Esophagus (tissue), 2 donors: ENCODE results near the gene GOLGA6L10. TPM values are rescaled to one million over a fixed set of nuclear protein-coding genes. Genes with fewer than 3 reads are reported as not detected.
"Not testable (repeated sequence)": the region's sequence is repeated elsewhere in the genome, so short reads cannot be mapped to it uniquely, and the experiment has no call there.

Experiments
- H3K27ac ChIP-seq, 2 donors: one replicate each; pipeline ENCODE4 v1.5.1; 2013; ENCODE audit warnings: low read depth in 2 of 2, mild to moderate bottlenecking in 2 of 2, inconsistent platforms in 1 of 2, low read length in 1 of 2, moderate library complexity in 1 of 2
- H3K27me3 ChIP-seq, 2 donors: one replicate each; pipeline ENCODE4 v1.6.1; 2013; ENCODE audit warnings: low read length in 2 of 2, control low read depth in 1 of 2, mild to moderate bottlenecking in 1 of 2; ENCODE audit not compliant: insufficient read depth in 2 of 2, control insufficient read depth in 1 of 2
- H3K36me3 ChIP-seq, 2 donors: one replicate each; pipeline ENCODE4 v1.6.1; 2013; ENCODE audit warnings: low read length in 1 of 2; ENCODE audit not compliant: control insufficient read depth in 2 of 2, insufficient read depth in 2 of 2
- H3K4me1 ChIP-seq, 2 donors: one replicate each; pipeline ENCODE4 v1.6.1; 2013; ENCODE audit warnings: low read length in 1 of 2; ENCODE audit not compliant: control insufficient read depth in 2 of 2, insufficient read depth in 2 of 2
- H3K4me3 ChIP-seq, 2 donors: one replicate each; pipeline ENCODE4 v1.5.1; 2013; ENCODE audit warnings: low read length in 2 of 2, mild to moderate bottlenecking in 2 of 2, low read depth in 1 of 2, moderate library complexity in 1 of 2
- H3K9me3 ChIP-seq, 2 donors: one replicate each; pipeline ENCODE4 v1.6.1; 2013; ENCODE audit warnings: mild to moderate bottlenecking in 2 of 2, low read depth in 1 of 2, low read length in 1 of 2, moderate library complexity in 1 of 2; ENCODE audit not compliant: control insufficient read depth in 2 of 2, insufficient read depth in 1 of 2
- WGBS, 2 donors: extraction: QIAGEN DNeasy Blood & Tissue Kit; methylation state at CpG; one replicate each; pipeline ENCODE4 v1.1.7; 2013; 5-methylcytosine and 5-hydroxymethylcytosine counted together
- polyA plus RNA-seq, 2 donors: library from polyadenylated mRNA; stranded (reverse); fragments of 200-250 nt; gene quantifications; one replicate each; pipeline ENCODE4 v1.2.3, GENCODE V29; 2013
- donor health status: healthy with polysubstance abuse.
- donor health status: Bipolar disorder and iron deficiency.

The GOLGA6L10 gene
- polyA plus RNA-seq, 2 donors: 2.9 to 8.9 TPM

DNA sequence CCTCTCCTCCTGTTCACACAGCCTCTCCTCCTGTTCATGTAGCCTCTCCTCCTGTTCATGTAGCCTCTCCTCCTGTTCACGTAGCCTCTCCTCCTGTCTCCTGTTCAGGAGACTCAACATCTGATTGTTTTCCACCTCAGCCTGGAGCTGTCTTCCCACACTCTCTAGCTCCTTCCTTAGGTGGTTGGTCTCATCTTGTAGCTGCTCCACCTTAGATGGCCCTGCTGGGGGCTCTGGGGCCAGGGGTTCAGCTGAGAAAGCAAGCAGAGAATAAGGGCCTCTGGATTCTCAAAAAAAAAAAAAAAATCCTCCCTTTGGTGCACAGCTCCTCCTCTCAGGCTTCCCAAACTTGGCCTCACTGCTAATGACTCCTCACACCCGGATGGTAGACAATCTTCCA is 4.1 kb downstream of the GOLGA6L10 start:
- WGBS, 2 donors: 81 to 90% methylated on average over 1 of the region's 2 CpGs
- not testable (repeated sequence) for H3K4me1 ChIP-seq, H3K4me3 ChIP-seq, H3K27ac ChIP-seq, H3K27me3 ChIP-seq, H3K36me3 ChIP-seq, H3K9me3 ChIP-seq

DNA sequence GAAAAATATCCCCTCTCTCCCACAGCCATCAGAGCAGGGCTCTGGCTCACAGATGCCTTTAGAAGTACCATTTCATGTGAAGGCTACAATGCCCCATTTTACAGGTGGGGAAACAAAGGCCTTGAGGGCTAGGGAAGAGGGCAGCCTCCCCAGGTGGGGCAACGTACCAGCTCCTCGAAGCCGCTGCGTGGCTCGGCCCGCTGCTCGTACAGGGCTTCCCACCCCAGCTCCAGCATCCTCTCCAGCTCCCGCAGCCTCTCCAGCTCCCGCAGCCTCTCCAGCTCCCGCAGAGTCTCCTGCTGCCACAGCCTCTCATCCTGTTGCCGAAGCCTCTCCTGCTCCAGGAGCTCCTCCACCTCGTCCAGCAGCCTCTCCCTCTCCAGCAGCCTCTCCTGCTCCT is 4.9 kb downstream of the GOLGA6L10 start:
- not testable (repeated sequence) for H3K27ac ChIP-seq, H3K9me3 ChIP-seq, H3K4me3 ChIP-seq, H3K4me1 ChIP-seq, H3K27me3 ChIP-seq, H3K36me3 ChIP-seq
- 94 to 97% methylated on average over 10 to 11 of the region's 12 CpGs for WGBS, 2 donors

DNA sequence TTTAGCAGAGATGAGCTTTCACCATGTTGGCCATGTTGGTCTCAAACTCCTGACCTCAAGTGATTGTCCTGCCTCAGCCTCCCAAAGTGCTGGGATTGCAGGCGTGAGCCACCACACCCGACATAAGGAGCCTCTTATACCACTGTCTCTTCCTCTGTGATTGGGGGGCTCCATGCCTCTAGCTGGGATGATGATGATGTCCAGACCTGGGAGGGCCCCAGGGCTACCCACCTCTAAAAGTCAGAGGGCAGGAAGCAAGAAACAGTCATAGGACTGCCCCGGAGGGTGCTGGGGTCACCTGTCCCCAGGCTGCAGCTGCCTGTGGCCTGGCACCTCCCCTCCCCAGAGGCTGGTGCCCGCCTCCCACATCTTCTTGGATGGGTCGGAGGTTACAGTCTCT is 5.4 kb downstream of the GOLGA6L10 start:
- WGBS, 2 donors: 95 to 97% methylated on average over 2 of the region's 5 CpGs

DNA sequence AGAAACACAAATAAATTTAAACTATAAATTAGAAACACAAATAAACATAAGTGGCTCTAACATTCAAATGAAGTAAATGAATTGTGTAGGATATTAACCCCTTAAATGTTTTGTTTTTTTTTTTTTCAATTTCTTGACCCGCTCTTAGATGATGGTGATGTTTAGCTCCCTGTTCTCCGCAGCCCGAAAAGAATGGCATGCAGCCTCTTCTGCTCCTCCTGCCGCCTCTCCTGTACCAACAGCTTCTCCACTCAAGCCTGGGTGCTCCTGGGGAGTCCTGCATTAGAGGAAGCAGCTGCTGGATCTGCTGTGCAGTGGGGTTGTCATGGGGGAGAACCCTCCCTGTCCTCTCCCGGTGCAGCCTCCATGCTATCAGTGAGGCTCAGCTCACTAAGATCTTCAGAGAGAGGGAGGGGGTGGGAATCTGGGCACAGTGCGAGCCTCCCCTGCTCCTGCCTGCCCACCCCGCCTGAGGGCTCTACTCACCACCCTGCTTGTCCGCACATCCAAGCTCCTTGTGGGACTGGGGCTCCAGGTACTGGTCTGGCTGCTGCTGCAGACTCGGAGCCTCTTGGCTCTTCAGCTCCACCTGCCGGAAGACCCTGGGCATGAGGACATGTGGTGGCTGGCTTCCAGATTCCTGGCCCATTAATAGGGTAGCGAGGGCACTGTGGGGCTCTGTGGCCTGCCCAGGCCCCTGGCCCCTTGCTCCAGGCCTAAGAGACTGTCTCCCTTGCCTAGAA is 6.5 kb downstream of the GOLGA6L10 start:
- not testable (repeated sequence) for H3K4me1 ChIP-seq, H3K36me3 ChIP-seq, H3K4me3 ChIP-seq, H3K27ac ChIP-seq, H3K9me3 ChIP-seq, H3K27me3 ChIP-seq
- WGBS, 2 donors: 56% methylated on average over 8 of the region's 11 CpGs

More for the DNA sequence above, 5.4 kb downstream of the GOLGA6L10 start:
- H3K27ac ChIP-seq, H3K4me1 ChIP-seq, H3K9me3 ChIP-seq, H3K36me3 ChIP-seq, H3K4me3 ChIP-seq, H3K27me3 ChIP-seq: not testable (repeated sequence)

DNA sequence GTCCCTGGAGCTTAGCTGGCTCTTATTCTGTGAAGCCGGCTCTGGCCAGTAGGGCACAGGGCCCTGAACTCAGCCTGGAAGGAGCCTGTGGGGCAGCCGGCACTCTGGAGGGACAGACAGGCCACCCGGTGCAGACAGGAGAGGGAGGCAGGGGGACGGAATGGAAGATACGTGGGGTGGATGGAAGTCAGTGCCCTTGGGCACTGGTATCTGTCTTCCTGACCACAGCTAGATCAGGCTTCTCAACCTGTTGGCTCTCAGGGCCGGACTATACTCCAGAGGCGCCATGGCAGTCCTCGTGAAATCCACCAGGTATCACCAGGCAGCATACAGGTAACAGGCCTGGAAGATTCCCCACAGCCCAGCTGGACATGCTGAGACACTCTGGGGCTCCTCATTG is 10.7 kb downstream of the GOLGA6L10 start:
- not testable (repeated sequence) for H3K4me3 ChIP-seq, H3K27ac ChIP-seq, H3K9me3 ChIP-seq, H3K27me3 ChIP-seq, H3K4me1 ChIP-seq, H3K36me3 ChIP-seq
- 84 to 91% methylated on average over 8 of the region's 8 CpGs for WGBS, 2 donors

DNA sequence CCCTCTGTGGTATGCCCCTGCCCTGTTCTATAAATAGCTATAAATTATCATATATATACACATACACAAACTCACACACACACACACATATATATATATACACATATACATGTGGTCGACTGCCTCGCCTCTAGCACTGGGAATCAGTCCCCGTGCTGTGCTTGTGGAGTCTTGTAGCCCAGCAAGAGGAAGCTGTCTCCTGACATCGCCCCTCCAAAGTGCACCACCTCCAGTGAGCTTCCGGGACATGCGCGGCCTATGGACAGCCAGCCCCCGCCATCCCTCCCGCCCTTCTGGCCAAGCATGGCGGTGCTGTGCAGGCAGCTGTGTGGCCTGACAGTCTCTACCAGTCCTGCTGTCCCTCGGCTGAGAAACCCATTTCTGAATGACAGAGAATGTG is 11.2 kb downstream of the GOLGA6L10 start:
- 85 to 89% methylated on average over 8 to 10 of the region's 11 CpGs for WGBS, 2 donors
- not testable (repeated sequence) for H3K27ac ChIP-seq, H3K27me3 ChIP-seq, H3K36me3 ChIP-seq, H3K4me1 ChIP-seq, H3K9me3 ChIP-seq, H3K4me3 ChIP-seq

DNA sequence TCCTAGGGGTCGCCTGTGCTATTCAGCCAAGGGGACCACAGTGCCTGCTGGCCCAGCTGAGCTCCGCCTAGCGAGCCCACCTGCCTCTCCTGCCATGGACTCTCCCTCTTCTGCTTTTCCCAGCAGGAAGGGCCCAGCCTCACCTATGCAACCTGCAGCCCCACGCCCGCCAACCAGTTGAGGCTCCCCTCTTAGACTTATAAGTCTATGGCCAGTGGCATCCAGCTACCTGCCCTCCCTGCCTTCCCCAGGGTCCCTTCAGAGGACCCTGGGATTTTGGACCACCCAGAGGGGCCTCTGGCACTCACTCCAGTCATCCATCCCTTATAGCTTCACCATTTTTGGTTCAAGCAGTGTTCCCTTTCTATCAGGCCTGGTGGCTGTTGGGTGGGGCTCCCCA is 12.2 kb downstream of the GOLGA6L10 start:
- H3K27ac ChIP-seq, H3K27me3 ChIP-seq: not testable (repeated sequence)
- 96 to 97% methylated on average over 3 of the region's 5 CpGs for WGBS, 2 donors

DNA sequence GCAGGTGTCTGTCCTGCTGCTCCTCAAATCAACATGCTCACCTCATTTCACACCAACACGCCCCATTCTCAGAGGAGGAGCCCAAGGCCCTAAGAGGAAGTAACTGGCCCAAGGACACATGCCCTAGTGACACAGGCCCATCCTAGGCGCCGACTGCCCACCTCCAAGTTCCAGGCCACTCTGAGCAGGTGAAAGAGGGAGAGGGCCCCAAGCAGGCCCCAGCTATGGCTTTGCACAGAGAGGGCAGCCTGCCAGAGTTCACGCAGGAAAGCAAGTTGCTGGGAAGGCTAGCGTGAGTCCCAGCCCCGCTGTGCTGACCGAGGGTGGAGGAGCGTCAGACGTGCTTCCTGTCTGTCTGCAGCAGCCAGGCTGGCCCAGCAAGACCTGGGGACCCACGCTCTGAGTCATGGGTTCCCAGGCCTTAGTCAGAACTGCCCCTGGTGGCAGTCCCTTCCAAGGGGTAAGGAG is 13.1 kb downstream of the GOLGA6L10 start:
- not testable (repeated sequence) for H3K4me3 ChIP-seq, H3K9me3 ChIP-seq, H3K4me1 ChIP-seq, H3K36me3 ChIP-seq, H3K27me3 ChIP-seq
- peak overlapping the region in 1 of 2 donors; percentile 74 for H3K27ac ChIP-seq
- WGBS, 2 donors: 64% methylated on average over 8 to 10 of the region's 10 CpGs

More for the DNA sequence above, 12.2 kb downstream of the GOLGA6L10 start:
- H3K4me1 ChIP-seq, H3K4me3 ChIP-seq, H3K9me3 ChIP-seq, H3K36me3 ChIP-seq: not testable (repeated sequence)

DNA sequence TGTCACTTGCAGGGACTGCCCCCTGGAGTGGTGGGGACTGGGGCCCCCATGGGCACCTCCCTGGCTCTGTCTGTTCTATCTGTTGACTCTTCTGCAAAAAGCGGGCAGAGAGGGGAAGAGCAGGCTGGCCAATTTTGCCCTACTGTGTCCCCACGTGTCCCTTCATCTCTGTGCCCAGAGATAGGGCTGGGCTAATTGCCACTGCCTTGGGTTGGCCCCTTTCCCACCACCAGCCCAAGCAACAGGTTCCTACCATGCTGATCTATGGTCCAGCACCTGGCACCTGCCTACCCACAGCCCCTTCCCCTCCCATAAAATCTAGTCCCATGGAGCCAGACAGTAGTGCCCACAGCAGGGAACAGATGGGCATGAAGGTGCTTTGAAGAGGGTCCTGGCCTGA is 14.3 kb downstream of the GOLGA6L10 start:
- WGBS, 2 donors: 76 to 84% methylated on average over 2 of the region's 2 CpGs
- H3K27ac ChIP-seq, H3K27me3 ChIP-seq, H3K4me1 ChIP-seq, H3K36me3 ChIP-seq, H3K9me3 ChIP-seq, H3K4me3 ChIP-seq: not testable (repeated sequence)

DNA sequence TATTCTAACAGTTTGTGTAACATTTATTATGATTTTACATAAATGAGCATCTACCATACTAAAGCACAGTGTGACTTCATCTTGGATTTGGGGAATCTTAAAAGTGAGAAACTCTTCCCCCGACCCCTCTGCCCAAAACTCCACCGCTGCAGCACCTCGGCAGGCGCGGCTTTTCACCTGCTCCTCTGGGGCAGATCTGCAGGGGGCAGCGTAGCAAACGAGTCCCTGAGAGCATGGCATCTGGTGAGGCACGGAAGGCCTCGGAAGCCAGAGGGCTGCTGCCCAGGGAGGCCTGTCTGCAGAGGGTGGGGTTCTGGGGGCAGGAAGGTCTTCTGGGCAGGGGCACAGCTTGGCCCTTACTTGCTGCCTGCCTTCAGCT is 14.7 kb downstream of the GOLGA6L10 start:
- not testable (repeated sequence) for H3K27me3 ChIP-seq, H3K4me1 ChIP-seq, H3K27ac ChIP-seq, H3K36me3 ChIP-seq, H3K9me3 ChIP-seq, H3K4me3 ChIP-seq
- WGBS, 2 donors: 89 to 91% methylated on average over 7 of the region's 9 CpGs
